AG09319 (cell line): ENCODE measurements around the gene NRG3.

Experiments used
- DNase-seq: peaks from one replicate; pipeline ENCODE4 v3.0.0-alpha.2; 2010; ENCODE audit warnings: low read depth; ENCODE audit errors: extremely low read depth
- CTCF ChIP-seq: IDR thresholded peaks from 2 replicates; pipeline ENCODE4 v1.5.1; 2011; ENCODE audit warnings: low read depth, mild to moderate bottlenecking, inconsistent platforms, low read length, moderate library complexity

NRG3 gene

DNA sequence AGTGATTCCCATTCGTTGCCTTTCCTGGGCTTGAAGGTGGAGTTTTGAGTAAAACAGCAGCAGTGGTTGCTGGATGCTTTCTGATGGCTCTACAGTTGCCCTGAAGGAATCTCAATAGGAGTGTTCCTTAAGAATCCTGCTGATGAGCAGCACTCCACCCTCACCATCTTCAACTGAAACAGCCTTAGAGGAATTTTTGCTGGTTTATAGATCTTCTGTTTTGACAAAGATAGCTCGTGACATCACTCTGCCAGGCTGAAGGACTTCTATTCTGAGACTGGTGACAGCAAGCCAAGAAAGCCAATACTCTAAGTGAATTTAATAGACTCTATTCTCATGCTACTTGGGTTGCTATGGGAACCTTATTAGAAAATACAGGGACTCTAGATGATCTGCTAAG lies 1014.7 kb downstream of the NRG3 start:
- TF ChIP-seq CTCF: no peak
- no peak for DNase-seq

- DNase-seq: no peak
- TF ChIP-seq CTCF: no peak
Observed at GRCh38 chr10:82890573-82890972, 1015.6 kb downstream of the NRG3 start.

DNA sequence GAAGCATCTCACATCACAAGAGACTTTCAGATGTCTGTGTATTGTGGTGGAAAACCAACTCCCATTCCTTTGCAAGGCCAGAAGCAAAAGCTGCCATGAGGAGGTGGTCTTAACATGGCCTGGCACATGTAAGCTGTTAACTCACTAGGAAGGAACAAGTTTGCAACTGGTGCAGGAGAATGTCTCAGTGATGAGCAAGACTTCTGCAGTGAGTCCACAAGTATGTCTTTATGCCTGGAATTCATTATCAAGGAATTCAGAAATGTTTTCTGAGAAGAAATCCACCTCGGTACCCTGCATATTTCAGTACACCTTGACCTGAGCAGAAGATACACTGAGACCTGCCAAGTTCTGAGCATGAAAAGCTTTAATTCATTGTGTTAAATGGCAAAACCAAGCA lies 1033.1 kb downstream of the NRG3 start:
- DNase-seq: no peak
- no peak for TF ChIP-seq CTCF

DNA sequence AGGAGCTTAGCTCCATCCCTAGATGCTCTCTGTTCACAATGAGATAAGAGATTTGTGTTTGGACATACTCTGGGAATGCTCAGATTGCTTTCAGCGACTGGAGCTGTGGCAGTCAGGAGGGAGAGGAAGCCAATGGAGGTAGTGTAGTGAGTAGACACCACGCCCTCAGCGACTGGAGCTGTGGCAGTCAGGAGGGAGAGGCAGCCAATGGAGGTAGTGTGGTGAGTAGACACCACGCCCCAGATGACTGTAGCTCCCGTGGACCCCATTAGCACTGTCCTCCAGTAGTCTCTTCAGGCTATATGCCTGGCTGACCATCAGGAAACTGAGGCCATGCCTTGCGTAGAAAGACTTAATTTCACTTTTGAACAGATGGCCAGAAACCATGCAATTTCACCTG lies 1033.8 kb downstream of the NRG3 start:
- DNase-seq: no peak
- TF ChIP-seq CTCF: no peak

DNA sequence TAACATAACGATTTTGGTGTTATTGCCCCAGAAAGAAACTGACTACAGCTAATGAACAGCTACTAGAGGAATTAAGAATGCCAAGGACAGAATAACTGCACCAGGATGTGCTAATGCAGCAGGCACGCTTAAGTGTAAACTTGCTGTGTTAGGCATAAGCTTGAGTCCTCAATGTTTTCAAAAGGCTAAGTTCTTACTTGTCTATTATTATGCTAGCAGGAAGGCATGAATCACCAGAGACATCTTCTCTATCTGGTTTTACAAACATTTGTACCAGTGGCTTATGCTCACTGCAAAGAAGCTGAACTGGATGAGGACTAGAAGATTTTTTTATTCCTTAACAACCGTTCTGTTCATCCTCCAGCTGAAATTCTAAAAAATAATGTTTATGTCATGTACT lies 1035.3 kb downstream of the NRG3 start:
- no peak for DNase-seq

DNA sequence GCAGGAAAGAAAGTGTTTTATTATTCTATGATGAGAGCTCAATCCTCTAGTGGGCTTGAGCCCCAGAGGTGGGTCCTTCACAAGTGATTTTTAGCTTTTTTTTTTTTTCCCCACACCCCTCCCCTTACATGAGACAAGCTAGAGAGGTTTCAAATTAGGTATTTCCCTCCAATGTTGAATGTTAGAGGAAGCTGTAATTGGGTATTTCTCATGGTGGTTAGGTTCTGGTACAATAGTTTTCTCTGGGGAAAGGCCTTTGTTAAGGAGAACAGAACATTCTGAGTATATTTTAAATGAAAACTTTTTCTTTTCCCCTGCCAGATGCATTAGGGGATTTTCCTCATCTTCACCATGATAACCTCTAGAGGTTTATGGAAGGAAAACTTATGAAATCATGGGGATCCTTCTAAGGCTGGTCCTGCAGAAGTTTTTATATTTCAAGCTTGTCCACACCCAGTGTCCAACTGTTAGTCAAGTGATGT lies 1039.7 kb downstream of the NRG3 start:
- no peak for DNase-seq
- no peak for TF ChIP-seq CTCF

More for the DNA sequence above, 1035.3 kb downstream of the NRG3 start:
- TF ChIP-seq CTCF: no peak

DNA sequence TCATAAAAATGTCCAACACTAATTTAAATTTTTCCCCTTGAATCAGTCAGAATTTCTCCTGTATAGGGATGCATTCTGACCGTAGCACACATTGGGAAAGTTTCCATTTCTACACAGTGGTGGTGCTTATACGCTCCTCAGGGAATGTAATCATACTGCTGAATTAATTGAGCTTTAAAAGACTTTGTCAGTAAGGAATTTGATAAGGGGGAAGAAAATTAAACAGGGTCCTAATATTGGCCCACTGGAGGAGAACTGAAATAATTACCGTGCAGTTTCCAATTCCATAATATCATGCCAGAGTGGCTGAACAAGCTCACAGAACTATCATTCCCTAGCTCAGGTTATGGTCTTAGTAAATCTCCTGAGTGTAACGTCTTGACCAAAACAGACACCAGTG lies 1041.9 kb downstream of the NRG3 start:
- no peak for TF ChIP-seq CTCF
- no peak for DNase-seq
